ENCODE measurements around the gene ETV4.

Gene ETV4

GRCh38 chr17:43549496-43549895 lies 3.4 kb upstream of the ETV4 start:
- TF ChIP-seq ZBTB7A (IDR thresholded peaks at IDR 0.05; ENCODE audit: low read depth) = no peak
- TF ChIP-seq TAF1 (IDR thresholded peaks at IDR 0.05; ENCODE audit: low read depth) = no peak
- TF ChIP-seq USF1 (IDR thresholded peaks at IDR 0.05) = no peak
- no peak for TF ChIP-seq TCF12 (IDR thresholded peaks at IDR 0.05; ENCODE audit: low read depth)
- no peak for TF ChIP-seq TEAD4 (IDR thresholded peaks at IDR 0.05)
- no peak for TF ChIP-seq MAX (IDR thresholded peaks at IDR 0.05)
- no peak for TF ChIP-seq NFIC (IDR thresholded peaks at IDR 0.05)
- TF ChIP-seq FOXM1 (IDR thresholded peaks at IDR 0.05; ENCODE audit: borderline replicate concordance, low read depth) = no peak
- no peak for TF ChIP-seq CREB1 (IDR thresholded peaks at IDR 0.05; ENCODE audit: low read depth)
- no peak for TF ChIP-seq EP300 (IDR thresholded peaks at IDR 0.05; ENCODE audit: borderline replicate concordance)
- no peak for TF ChIP-seq YY1 (IDR thresholded peaks at IDR 0.05; ENCODE audit: low read depth)
- no peak for TF ChIP-seq CEBPB (IDR thresholded peaks at IDR 0.05)
- TF ChIP-seq EGR1 (IDR thresholded peaks at IDR 0.05) = no peak
- no peak for TF ChIP-seq RAD21 (IDR thresholded peaks at IDR 0.05; ENCODE audit: low read depth)
- TF ChIP-seq REST (IDR thresholded peaks at IDR 0.05; ENCODE audit: low read depth) = no peak

DNA sequence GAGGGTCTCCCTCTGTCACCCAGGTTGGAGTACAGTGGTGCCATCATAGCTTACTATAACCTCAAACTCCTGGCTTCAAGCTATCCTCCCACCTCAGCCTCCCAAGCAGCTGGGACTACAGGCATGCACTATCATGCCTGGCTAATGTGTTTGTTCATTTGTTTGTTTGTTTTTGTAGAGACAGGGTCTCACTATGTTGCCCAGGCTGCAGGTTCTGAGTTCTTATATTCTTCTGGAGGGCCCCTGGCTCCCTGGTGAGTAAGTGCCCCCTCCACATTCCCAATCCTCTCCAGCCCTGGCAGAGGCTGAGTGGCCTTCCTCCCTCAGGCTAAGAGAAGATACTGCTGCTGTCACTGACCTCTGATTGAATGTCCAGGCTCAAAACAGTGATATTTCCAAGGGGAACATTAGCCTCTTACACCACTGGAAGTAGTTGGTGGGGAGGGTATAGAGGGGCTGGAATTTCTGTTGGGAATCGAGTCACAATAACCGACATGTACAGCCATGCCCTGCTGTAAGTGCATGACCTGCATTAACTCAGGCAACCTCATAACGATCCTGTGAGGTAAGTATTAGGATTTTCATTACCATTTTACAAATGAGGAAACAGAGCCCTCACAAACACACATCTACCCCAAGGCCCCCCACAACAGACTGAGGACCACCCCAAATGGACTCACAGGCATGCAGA lies 2.7 kb upstream of the ETV4 start:
- TF ChIP-seq TEAD4 (IDR thresholded peaks at IDR 0.05) (no peak), CREB1 (IDR thresholded peaks at IDR 0.05; ENCODE audit: low read depth) (no peak), TAF1 (IDR thresholded peaks at IDR 0.05; ENCODE audit: low read depth) (no peak), EP300 (IDR thresholded peaks at IDR 0.05; ENCODE audit: borderline replicate concordance) (no peak), ZBTB7A (IDR thresholded peaks at IDR 0.05; ENCODE audit: low read depth) (no peak), REST (IDR thresholded peaks at IDR 0.05; ENCODE audit: low read depth) (no peak), CEBPB (IDR thresholded peaks at IDR 0.05) (no peak), USF1 (IDR thresholded peaks at IDR 0.05) (no peak), RAD21 (IDR thresholded peaks at IDR 0.05; ENCODE audit: low read depth) (no peak), NFIC (IDR thresholded peaks at IDR 0.05) (no peak), YY1 (IDR thresholded peaks at IDR 0.05; ENCODE audit: low read depth) (no peak), MAX (IDR thresholded peaks at IDR 0.05) (no peak), FOXM1 (IDR thresholded peaks at IDR 0.05; ENCODE audit: borderline replicate concordance, low read depth) (no peak), TCF12 (IDR thresholded peaks at IDR 0.05; ENCODE audit: low read depth) (no peak)

GRCh38 chr17:43547659-43548256 lies 1.6 kb upstream of the ETV4 start:
- TF ChIP-seq RAD21 (IDR thresholded peaks at IDR 0.05; ENCODE audit: low read depth) (no peak), EP300 (IDR thresholded peaks at IDR 0.05; ENCODE audit: borderline replicate concordance) (no peak), CEBPB (IDR thresholded peaks at IDR 0.05) (no peak), REST (IDR thresholded peaks at IDR 0.05; ENCODE audit: low read depth) (no peak), MAX (IDR thresholded peaks at IDR 0.05) (no peak), FOXM1 (IDR thresholded peaks at IDR 0.05; ENCODE audit: borderline replicate concordance, low read depth) (no peak), ZBTB7A (IDR thresholded peaks at IDR 0.05; ENCODE audit: low read depth) (no peak), CREB1 (IDR thresholded peaks at IDR 0.05; ENCODE audit: low read depth) (no peak), TAF1 (IDR thresholded peaks at IDR 0.05; ENCODE audit: low read depth) (no peak), NFIC (IDR thresholded peaks at IDR 0.05) (no peak), USF1 (IDR thresholded peaks at IDR 0.05) (no peak), TEAD4 (IDR thresholded peaks at IDR 0.05) (no peak), TCF12 (IDR thresholded peaks at IDR 0.05; ENCODE audit: low read depth) (no peak), YY1 (IDR thresholded peaks at IDR 0.05; ENCODE audit: low read depth) (no peak), EGR1 (IDR thresholded peaks at IDR 0.05) (no peak)
